HG03342 (cell line): ENCODE results near the gene LUC7L3.
"Not testable (repeated sequence)": the region's sequence is repeated elsewhere in the genome, so short reads cannot be mapped to it uniquely, and the experiment has no call there.

Source experiments
- ATAC-seq: cut with Tn5 transposase; IDR thresholded peaks from one replicate; pipeline ENCODE4 v1.9.1; 2021; ENCODE audit warnings: mild to moderate bottlenecking, moderate library complexity; ENCODE audit not compliant: unreplicated experiment

LUC7L3 gene

DNA sequence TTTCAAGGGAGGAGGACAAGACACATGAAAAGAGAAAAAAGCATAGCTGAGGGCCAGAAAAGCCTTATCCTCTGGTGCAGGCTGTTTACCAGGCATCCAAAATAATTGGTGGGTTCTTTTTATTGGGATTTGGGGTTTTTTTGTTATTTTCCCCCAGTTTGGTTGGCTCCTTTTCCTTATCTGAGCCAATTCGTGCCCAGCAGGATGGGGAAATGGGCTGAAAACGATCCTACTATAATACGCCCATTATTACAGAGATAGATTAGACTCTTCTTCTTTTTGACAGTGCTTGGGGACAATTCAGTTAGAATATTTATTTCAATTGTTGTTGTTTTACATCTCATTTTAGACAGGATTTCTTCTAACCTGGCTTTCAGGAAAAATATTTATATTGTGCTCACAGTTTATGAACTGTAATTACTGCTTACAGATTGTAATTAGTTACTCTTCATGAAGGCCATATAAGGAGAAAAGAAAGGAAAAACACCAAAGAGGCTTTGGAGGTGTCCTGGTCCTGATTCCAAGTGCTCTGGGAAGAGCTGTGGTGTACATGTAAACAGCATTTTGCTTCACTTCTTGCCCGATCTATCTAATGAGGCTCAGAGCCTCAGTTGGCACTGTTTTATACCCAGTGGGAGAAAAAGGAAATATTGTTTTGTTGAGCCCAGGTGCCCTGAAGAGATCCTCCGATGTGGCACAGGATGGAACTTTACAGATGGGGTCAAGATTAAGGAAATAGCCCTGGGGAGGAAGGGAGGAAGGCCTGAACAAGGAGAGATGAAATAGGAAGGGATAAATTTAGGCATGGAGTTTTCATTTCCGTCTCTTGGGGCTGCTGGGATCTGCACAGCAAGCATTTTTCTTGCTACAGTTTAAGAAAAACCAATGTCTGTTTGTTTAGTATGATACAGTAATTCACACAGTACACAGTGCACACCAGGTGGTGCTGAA lies 11.1 kb upstream of the LUC7L3 start:
- ATAC-seq, result no peak

DNA sequence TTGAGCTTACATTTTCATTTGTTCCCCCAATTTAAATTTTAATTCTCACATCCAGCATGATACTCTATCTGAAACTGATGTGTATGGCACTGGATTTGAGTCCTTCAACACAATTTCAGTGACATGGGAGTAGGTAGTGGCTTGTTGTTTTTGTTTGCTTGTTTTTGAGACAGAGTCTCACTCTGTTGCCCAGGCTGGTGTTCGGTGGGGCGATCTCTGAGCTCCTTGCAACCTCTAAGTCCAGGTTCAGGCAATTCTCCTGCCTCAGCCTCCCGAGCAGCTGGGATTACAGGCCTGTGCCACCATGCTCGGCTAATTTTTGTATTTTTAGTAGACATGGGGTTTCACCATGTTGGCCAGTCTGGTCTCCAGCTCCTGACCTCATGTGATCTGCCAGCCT lies 10.3 kb upstream of the LUC7L3 start:
- not testable (repeated sequence) for ATAC-seq

DNA sequence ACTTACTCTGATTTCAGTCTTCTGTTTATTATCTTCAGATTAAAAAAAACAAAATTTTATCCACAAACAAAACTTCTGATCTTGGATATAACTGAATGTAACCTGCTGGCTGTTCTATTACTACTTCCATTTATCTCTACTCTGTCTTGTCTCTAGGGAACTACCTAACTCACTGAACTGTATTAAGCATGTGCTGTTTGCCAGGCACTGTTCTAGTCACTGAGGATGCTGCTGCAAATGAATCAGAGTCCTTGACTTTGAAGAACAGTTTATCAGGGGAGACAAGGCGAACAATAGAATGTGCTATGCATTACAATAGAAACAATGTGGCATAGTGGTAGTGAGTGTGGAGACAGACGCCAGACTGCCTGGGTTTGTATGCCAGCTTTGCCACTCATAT lies 9.4 kb upstream of the LUC7L3 start:
- no peak for ATAC-seq

DNA sequence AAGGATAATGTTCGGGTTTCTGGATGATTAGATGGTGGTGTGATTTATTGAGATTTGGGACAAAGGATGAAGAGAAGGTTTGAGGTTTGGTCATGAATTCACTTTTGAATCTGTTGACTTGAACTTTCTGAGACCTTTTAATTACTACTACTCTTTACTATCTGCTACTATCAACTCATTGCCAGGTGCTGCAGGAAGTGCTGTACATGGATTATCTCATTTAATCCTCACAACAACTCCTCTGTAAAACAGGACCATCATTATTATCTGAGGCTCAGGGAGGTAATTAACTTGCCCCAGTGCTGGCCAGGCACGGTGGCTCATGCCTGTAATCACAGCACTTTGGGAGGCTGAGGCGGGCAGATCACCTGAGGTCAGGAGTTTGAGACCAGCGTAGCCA lies 8.8 kb upstream of the LUC7L3 start:
- no peak for ATAC-seq

DNA sequence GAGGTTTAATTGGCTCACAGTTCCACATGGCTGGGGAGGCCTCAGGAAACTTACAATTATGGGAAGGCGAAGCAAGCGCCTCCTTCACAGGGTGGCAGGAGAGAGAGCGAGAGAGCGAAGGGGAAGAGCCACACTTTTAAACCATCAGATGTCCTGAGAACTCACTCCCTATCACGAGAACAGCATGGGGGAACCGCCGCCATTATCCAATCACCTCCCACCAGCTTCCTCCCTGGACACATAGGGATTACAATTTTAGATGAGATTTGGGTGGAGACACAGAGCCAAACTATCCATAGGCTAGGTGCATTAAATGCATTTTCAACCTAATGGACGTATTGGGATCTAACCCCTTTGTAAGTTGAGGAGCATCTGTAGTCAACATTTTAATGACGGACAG lies 6.8 kb upstream of the LUC7L3 start:
- ATAC-seq, result no peak

DNA sequence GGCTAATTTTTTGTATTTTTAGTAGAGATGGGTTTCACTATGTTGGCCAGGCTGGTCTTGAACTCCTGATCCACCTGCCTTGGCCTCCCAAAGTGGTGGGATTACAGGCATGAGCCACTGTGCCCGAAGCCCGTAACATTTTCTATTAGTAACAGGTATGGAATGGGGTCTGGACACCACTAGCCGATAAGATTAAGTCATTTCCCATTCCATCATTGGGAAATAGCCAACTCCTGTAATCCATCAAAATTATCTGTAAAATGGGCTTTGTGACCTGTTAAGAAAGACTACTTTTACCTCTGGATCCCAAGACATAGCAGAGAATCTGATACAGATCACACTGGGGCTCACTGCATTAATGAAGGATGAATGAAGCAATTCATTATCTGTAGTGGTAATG lies 3.9 kb upstream of the LUC7L3 start:
- ATAC-seq, result no peak

DNA sequence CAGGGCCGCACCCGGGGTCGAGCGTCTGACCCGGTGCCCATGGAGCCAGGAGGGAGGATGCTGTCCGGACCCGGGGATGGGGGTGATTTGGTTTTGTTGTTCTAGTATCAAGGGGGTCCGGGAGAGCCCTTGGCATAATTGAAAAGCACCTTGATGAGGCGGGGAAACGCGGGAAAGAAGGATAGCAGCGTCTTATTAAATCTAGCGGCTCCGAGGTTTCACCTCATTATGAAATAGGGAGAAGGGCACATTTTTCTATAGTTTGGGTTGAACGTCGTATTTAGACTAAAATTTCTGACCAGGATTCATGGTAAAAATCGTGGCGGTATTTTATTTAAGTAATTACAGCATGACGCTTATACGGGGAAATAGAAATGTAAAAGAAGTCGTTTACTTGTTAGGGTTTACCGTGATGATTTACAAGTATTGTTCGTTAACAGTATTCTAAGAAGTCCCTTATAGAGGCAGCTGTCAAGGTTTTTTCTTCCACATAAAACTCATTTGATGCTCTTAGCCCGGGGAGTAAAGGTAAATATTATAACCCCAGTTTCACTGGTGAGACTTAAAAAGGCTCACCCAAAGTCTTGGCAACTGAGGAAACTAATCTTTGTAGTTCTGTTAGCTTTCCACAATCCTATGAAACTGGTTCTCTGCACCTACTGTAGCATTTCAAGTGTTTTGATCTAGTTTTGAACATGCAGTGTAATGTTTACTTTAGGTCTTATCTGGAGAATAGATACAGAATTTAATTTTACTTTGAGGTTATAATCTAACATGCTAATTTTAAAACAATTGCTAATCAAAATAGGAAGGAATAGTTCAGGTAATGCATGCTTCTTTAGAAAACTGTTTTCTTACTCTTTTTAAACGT lies 756 bp downstream of the LUC7L3 start:
- no peak for ATAC-seq

DNA sequence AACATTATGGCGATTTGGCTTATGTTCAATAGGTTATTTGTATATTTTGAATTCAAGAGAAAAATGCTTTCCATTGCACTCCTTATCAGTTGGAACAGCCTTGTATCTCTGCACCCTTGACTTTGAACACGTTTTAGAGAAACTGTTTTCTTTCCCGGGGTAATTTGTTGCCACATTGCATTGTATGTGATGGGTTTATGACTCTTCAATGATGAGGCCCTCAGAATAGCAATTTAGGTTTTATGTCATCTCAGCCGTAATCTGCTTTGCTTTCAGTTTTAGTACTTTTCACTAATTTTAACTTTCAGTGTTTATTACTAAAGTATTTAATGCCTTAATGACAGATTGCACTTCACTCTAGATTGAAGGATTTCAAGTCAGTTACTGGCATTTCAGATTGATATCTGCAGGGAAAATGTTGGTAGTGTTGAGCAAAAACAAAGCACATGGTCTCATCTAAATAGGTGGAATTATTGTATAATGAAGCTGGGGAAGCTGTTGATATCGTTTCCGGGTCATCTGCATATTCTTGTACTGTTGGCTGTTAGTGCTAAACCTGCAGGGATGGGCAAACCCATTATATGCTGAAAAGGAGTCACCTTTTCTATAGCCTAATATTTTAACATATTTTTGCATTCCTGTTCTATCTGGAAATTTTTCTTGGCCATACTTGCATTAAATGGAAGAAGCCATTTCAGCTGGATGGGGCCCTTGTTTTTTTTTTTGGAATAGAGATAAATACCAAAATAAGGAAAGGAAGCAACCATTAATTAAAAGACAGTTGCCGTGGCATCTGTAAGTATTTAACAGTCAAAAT lies 2.0 kb downstream of the LUC7L3 start:
- no peak for ATAC-seq

DNA sequence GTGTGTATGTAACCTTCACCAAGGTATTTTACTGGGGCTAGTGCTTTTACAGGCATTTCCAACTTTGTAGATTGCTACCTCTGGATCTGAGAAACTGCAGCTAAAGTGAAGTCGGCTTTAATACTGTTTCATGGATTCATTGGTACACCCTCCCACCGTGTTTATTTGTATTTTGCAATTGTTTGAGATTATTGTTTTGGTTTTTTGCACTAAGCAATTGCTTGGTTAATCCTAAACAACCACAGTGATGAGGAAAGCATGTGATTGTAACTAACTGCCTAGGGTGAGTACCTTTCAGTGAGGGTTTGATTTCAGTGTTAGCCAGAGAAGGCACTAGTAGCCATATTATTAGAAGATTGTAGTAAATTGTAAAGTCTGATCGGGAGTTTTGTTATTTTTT lies 3.3 kb downstream of the LUC7L3 start:
- no peak for ATAC-seq

DNA sequence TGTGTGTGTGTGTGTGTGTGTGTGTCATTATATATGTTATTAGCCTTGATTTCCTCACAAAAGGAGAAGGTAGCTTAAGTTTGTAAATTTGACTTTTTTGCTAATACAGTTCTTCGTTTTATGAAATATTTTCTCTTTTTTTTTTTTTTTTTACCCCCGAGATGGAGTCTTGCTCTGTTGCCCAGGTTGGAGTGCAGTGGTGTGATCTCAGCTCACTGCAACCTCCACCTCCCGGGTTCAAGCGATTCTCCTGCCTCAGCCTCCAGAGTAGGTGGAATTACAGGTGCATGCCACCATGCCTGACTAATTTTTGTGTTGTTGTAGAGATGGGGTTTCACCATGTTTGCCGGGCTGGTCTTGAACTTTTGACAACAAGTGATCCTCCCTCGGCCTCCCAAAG lies 5.2 kb downstream of the LUC7L3 start:
- not testable (repeated sequence) for ATAC-seq

DNA sequence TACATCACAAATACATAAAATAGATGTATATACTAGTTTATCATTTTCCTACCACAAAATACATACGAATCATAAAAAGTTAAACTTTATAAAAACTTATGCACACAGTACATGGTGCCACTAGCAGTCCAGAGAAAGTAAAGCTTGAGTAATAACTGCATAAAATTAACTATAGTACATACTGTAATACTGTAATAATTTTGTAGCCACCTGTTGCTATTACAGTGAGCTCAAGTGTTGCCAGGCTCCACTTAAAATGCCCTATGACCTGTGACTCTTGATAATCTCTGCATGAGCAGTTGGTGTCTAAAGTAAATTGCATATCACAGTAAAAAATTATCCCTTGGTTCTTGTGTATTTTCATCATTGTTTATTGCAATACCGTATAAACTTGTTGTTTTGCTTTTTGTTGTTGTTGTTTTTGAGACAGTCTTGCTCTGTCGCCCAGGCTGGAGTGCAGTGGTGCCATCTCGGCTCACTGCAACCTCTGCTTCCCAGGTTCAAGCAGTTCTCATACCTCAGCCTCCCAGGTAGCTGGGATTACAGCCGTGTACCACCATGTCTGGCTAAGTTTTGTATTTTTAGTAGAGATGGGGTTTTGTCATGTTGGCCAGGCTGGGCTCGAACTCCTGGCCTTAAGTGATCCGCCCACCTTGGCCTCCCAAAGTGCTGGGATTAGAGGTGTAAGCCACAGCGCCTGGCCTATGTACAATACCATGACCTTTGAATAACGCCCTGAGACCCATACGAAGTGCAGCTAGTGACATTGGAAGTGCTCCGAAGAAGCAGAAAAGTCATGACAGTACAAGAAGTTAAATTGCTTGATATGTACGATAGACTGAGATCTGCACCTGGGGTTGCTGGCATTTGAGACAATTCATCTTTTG lies 6.6 kb downstream of the LUC7L3 start:
- ATAC-seq, result no peak

DNA sequence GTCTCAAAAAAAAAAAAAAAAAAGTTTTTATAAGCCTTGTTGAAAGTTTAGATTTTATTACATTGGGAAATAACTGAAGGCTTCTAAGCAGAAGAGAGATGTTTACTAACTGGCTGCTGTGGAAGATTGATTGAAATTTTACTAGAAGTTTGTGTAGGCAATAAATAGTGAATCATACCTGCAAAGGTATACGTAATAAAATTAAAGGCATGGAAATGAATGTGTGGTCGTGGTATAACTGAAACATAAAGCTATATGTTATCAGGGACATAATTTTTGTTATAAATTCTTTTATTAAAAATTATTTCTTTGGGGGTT lies 8.7 kb downstream of the LUC7L3 start:
- no peak for ATAC-seq

DNA sequence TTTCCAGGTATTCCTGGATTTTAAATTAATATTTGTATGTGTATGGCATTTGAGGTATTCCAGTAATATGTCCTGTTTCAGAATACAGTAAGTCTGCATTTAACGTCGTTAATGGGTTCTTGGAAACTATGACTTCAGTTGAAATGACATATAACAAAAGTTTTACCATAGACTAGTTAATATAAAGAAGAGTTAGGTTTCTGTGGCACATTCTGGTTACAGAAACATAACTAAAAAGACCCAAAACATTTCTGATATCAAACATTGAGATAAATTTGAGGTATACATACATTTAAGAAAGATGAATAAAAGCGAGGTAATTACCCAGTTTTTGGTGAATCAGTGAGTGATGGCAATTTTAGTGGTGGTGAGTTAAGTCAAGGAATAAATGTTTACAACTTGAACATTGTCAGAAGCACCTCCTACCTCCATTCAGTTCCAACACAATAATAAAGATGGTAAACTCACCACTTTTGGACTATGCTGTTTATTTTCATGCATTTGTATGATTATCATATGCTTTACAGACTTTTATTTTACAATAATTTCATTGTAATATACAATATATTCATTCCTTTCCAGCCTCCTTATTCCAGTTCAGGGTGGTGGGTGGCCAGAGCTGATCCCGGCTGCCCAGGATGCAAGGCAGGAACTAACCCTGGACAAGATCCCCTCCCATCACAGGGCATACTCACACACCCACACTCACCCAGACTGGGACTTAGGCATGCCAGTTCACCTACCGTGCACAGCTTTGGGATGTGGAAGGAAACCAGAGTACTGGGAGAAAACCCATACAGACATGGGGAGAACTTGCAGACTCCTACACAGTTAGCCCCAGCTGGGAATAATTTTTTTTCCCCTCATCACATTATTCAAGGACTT lies 9.7 kb downstream of the LUC7L3 start:
- no peak for ATAC-seq

DNA sequence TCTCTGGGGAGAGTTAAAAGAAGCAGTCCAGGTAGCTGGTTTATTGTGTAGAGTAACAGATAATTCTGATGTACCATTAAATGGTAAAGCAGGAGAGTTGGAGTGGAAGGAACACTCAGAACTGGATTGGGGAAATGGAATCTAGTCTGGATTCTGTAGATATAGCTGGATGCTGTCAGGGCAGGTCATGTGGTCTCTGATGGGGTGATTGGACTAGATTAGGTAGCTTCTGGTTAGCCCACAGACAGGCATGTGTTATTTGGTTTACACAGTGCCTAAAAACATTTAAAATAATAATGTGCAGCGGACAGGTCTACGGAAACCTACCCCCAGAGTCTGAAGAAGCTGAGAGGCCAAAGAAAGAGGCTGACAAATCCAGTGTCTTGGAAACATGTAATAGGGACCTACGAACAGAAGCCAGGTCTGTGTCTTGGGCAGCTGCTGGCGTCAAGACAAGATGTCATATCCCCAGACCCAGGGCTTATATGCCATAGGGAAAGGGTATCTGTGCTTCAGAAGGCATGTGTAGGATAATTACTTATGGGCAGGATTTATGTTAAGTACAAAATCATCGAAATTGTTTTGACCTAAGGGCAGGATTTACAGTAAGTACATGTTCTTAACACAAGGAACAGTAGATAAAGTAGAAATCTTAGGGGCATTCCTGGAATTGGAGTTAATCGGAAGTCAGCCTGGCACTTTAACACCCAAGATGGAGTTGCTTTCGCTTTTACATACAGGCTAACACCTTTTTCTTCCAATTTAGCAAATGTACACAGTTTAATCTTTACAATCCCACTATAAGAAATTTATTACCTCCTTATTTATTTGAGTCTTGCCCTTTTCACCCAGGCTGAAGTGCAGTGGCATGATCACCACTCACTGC lies 12.4 kb downstream of the LUC7L3 start:
- no peak for ATAC-seq

DNA sequence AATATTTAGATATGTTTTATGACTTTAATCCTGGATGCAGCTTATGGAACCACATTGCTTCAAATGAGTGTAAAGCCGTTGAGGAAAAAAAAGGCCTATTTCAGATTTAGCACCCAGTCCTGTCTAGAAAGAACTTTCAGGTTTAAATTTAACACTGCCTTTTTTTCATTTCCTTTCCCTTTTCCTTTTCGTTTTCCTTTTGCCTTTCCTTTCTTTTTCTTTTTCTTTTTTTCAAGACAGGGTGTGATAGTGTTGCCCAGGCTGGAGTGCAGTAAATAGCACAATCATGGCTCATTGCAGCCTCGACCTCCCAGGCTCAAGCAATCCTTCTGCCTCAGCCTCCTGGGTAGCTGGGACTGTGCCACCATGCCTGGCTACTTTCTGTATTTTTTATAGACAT lies 15.9 kb downstream of the LUC7L3 start:
- no peak for ATAC-seq

DNA sequence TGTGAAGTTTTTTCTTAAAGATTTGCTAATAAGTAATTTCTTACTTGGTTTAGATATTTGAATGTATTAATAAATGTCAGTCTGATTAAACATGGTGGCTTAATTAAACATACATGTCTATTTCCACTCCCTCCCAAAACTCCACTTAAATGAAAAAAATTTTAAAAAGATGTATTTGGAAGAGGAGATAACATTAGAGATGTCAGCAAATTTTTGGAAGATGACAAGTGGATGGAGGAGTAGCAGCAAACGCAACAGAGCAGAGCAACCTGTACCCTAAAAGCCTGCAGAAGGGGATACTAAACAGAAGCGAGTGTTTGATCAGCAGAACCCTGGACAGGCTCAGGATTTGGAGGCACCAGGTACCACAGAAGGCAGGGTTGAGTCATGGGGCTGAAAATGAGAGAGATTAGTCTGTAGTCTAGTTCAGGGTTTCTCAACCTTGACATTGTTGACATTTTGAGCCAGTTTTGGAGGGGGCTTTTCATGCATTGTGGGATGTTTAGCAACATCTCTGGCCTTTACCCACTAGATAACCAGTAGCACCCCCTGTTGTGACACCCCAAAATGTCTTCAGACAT lies 17.8 kb downstream of the LUC7L3 start:
- no peak for ATAC-seq

DNA sequence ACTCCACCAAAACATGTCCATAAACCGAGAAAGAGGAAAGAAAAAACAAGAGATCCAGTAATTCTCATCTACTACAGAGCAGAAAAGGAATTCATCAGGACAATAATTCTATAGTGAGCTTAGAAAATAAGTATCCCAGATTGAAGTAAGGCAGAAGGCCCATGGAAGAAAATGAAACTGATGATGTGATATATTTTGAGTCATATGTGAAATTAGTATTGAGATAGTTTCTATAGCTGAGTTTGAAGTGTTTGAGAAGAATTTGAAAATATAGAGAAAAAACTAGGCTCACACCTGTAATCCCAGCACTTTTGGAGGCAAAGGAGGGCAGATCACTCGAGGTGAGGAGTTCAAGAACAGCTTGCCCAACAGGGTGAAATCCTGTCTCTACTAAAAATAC lies 19.7 kb downstream of the LUC7L3 start:
- no peak for ATAC-seq

DNA sequence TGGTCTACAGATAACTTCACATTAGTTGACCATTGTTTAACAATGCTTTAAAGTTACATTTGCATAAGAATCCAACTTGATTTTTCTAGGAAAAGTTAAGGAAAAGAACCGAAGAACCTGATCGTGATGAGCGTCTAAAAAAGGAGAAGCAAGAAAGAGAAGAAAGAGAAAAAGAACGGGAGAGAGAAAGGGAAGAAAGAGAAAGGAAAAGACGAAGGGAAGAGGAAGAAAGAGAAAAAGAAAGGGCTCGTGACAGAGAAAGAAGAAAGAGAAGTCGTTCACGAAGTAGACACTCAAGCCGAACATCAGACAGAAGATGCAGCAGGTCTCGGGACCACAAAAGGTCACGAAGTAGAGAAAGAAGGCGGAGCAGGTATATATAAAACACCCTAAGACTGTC lies 26.2 kb downstream of the LUC7L3 start:
- ATAC-seq, result no peak
